WI38 (cell line): Measurements from ENCODE around the gene FRMD4A.

Source experiments
- H3K4me3 ChIP-seq: 2 replicates; pipeline ENCODE4 v1.5.1; 2011; ENCODE audit warnings: low read depth, mild to moderate bottlenecking, control low read depth, low read length
- TF ChIP-seq, protein P1 (sequence below): IDR thresholded peaks from 2 replicates; pipeline ENCODE4 v1.5.1; 2012; ENCODE audit warnings: low read depth, mild to moderate bottlenecking, control low read depth, low read length

The FRMD4A gene

DNA sequence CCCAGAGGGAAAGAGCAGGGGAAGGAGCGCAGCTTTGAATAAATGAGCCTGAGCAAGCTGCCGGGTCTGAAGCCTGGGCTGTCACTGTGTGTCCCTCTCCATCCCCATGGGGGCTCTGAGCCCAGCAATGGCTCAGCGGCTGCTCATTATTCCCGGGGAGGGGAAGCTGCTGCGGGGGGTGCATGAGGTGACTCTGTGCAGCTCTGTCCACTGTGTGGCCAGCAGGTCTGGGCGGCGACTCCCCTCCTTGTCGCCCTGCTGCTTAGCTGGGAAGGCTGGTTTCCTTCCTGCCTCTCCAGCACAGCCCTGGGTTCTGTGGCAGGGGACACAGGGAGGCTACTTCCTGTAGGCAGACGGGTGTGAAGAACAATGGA, 509.8 kb downstream of the FRMD4A start:
- TF ChIP-seq, protein P1, sequence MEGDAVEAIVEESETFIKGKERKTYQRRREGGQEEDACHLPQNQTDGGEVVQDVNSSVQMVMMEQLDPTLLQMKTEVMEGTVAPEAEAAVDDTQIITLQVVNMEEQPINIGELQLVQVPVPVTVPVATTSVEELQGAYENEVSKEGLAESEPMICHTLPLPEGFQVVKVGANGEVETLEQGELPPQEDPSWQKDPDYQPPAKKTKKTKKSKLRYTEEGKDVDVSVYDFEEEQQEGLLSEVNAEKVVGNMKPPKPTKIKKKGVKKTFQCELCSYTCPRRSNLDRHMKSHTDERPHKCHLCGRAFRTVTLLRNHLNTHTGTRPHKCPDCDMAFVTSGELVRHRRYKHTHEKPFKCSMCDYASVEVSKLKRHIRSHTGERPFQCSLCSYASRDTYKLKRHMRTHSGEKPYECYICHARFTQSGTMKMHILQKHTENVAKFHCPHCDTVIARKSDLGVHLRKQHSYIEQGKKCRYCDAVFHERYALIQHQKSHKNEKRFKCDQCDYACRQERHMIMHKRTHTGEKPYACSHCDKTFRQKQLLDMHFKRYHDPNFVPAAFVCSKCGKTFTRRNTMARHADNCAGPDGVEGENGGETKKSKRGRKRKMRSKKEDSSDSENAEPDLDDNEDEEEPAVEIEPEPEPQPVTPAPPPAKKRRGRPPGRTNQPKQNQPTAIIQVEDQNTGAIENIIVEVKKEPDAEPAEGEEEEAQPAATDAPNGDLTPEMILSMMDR, result no peak
- H3K4me3 ChIP-seq, result no peak overlapping the region

DNA sequence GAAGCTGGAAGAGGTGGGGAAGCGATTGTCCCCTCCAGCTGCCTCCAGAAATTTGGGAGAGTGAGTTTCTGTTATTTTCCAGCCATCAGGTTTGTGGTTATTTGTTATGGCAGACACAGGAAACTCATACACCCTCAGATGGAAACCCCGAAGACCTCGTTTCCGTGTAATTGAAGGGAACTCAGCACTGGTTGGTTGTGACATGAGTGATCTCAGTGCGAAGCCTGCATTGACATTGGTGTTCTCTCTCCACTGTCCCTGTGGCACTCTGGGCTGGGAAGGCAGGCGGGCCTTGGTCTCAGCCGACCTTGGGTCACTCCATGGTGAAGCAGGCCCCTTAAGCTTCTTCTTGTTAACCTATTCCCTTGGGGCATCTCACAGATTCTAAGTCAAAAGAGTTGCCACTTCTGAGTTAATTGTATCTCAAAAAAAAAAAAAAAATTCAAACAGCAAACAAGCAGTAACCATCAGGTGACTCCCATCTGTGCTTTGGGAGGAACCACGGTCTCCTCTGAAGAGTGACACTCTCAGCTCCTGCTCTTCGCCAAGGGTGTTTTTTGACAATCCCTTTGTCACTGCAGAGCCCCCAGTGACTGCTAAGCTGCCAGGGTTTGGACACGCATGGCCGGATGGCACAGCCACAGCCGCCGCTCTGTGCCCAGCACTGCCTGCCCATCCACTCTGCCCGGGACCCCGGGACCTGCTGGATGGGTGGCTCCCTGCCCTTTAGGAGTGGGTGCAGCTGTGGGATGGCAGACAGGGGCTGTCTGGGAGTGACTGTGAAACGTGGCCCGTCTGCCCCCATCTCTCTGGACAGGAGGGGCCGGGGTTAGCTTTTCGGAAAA, 510.4 kb downstream of the FRMD4A start:
- TF ChIP-seq, protein P1, result no peak
- H3K4me3 ChIP-seq, result no peak overlapping the region

DNA sequence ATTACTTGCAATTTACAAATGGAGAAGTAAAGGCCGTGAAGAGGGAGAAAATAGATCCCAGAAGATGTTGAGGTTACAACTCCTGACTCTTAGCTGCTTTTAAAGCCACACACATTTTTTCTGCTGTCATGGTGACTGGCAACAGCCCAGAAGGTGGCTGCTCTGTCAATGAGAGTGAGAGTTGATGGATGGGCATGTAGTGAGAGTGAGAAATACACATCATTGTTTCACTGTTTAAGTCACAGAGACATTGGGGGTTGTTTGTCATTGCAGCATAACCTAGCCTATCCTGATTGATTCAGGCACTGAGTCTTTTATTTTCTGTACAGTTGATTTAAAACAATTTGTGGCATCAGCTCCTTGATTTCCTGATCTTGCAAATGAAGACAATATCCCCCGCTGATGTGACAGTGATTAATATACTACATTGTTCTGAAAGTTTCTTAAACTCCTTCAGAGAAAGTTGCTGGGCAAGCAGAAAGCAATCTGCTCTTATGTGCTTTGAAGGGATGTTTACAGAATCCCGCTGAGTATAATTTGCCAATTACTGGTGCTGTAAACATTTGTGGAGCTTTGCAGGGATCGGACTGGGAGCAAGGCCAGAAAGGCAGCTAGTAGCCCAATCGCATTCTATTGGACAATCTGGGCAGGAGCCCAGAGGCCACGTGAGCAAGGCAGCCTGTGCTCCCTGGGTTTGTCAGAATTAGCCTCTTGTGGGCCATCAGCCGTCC, 514.4 kb downstream of the FRMD4A start:
- TF ChIP-seq, protein P1, result no peak
- H3K4me3 ChIP-seq, result no peak overlapping the region

DNA sequence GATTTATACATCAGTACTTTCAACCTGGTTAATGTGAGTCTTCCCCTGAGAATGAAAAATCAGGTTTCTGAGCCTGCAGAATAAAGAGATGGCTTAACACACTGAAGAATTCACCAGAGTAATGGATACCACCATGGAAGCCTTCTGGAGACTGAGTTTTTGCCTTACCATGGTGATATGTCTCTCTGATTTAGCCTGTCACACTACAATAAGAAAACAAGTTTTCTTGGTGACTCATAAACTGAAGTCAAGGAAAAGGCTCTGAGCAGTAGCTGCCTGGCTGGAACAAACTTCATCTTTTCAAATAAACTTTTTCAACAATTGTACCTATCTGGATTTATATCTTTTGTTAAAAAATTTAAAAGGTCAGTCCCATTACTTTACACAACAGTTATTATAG, 515.0 kb downstream of the FRMD4A start:
- TF ChIP-seq, protein P1, result no peak
- no peak overlapping the region for H3K4me3 ChIP-seq

DNA sequence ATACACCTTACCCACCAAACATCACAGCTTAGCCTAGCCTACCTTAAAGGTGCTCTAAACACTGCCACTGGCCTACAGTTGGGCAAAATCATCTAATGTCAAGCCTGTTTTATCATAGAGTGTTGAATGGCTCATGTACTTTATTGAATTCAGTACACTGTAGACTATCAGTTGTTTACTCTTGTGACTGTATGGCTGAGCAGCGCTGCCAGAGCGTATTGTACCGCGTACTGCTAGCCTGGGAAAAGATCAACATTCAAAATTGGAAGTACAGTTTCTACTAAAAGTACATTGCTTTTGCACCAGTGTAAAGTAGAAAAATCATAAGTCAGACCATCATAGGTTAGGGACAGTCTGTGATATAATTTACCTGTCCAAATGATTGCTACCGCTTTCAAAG, 517.2 kb downstream of the FRMD4A start:
- no peak overlapping the region for H3K4me3 ChIP-seq
- TF ChIP-seq, protein P1, result no peak

DNA sequence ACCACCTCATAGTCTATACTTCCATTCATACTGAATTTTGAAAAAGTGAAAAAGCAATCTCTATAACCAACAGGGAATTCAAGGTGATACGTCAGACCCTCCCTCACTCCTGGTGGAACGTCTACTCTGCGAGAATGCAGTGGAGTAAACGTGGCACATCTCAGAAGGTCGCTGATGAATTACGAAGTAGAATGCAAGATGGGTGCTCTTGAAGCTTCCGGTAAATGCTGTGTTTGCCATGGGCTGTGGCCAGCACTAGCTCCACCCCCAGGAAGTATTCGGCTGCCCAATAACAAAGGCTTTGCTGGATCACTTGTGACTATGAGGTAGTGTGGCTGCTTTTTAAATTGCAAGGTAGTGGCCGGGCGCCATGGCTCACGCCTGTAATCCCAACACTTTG, 517.9 kb downstream of the FRMD4A start:
- TF ChIP-seq, protein P1, result no peak
- H3K4me3 ChIP-seq, result no peak overlapping the region

DNA sequence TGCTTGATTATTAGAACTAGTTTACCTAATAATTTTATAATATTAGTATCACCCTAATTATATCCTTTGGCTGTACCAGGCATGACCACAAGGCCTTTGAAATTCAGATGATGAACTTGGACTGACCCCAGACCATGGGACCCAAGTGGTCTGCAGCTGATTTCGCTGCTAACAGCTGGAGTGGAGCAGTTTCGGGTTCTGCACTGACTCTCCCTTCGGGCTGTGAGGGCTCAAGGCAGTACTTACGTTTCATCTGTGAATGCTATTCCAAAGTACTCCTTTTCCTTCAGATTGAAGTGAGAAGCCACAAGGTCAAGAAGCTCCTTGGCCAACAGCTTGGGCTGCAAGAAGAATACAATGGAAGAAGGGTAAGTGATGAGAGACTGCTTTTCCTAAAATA, 520.2 kb downstream of the FRMD4A start:
- TF ChIP-seq, protein P1, result no peak
- H3K4me3 ChIP-seq, result no peak overlapping the region
